ENCODE data around the gene PCYT1A.
"Not testable (repeated sequence)": the region's sequence is repeated elsewhere in the genome, so short reads cannot be mapped to it uniquely, and the experiment has no call there.

The PCYT1A gene

DNA sequence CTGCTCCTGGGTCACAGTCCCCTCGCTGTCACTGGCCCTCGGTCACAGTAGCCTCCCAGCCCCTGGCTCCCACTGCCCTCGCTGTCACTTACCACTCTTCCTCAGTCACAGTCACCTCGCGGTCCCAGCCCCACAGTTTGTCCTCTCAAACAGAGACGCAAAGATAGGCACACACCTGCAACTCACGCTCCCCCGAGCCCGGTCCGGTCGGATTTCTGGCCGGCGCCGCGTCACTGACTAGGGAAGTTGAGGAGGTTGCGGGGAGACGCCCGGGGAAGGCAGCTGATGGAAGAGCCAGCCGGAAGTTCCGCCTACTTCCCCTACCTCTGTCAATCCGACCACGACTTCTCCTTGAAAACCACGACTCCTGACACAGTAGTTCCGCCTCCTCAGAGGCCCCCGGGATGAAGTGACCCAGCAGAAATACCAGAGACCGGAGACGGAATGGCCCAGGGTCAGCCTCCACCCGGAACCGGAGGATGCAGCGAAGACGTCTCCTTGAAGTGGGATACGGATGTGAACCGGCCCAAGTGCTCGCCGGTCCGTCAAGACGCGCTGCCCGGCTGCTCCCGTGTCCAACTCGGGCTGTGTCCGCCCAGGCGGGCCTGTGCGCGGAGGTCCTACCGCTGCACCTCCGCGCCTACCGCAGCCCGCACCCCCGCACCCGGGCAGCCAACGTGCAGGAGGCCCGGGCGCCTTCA lies at the start of gene PCYT1A:
Gene PCYT1A, minus strand, starts transcription at position 287 of the 701 bp plus-strand sequence. CDS start 17,195 bp downstream, outside the sequence.
- peak; percentile 94 for DNase-seq

DNA sequence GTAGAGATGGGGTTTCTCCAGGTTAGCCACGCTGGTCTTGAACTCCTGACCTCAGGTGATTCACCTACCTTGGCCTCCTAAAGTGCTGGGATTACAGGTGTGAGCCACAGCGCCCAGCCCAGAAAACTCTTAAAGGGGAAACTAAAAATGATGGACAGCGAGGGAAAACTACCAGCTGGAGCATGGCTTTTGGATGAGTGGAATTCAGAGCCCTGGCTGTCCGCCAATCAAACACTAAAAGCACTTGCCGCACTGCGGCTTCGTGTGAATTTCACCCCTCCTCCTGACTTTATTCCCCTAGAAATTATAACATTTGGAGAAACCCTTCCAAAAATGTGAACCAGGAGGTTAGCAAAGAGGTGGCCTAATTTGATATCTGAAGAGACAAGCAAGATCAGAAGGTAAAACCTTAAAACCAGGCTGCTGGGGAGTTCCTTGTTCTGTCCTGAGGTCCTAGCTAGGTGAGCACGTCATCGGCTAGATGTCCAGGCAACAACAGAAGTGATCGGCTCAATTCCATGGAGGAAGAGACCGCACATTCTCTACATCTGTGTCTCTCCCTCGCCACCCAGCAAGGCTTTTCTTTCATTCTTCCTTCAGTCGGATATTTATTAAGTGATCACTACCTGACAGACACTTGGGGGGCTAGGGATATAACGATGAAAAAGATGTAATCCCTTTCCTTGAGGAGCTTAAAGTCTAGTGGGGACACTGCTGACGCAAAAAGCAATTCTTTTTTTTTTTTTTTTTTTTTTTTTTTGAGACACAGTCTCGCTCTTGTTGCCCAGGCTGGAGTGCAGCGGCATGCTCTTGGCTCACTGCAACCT lies 49.0 kb upstream of the PCYT1A start:
- DNase-seq, result no peak

DNA sequence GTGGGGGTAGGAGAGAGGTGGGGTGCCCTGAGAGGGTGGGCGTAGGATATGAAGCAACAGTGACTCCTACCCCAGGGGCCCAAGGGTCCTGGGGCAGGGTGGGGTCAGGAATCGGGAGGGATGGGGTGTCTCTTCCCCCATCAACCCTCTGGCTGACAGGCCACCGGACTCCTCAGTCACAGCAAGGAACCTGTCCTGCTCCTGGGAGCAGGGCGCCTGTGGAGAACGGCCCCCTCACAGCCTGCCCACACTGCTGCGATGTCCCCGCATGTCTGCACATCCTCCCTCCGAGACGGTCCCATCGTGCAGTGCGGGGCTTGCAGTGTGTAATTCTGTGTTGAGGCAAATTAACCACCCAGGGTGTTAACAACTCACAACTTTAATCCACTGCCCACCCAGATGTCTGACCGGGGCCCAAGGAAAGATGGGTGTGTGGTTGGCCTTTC lies 48.0 kb upstream of the PCYT1A start:
- no peak for DNase-seq

DNA sequence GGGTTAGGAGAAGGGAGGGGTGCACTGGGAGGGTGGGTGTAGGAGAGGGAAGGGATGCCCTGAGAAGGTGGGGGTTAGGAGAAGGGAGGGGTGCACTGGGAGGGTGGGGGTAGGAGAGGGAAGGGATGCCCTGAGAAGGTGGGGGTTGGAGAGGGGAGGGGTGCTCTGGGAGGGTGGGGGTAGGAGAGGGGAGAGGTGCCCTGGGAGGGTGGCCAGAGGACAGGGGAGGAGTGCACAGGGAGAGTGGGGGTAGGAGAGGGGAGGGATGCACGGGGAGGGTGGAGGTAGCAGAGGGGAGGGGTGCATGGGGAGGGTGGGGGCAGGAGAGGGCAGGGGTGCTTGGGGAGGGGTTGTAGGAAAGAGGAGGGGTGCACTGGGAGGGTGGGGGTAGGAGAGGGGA lies 47.5 kb upstream of the PCYT1A start:
- DNase-seq, result no peak

DNA sequence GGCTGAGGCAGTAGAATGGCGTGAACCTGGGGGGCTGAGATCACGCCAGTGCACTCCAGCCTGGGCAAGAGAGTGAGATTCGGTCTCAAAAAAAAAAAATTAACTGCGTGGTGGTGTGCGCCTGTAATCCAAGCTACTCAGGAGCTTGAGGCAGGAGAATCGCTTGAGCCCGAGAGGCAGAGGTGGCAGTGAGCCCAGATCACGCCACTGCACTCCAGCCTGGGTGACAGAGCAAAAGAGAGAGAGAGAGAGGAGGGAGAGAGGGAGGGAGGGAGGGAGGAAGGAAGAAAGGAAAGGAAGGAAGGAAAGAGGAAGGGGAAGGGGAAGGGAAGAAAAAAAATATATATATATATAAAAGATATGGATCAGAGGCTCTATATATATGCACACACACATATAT lies 44.6 kb upstream of the PCYT1A start:
- DNase-seq, result no peak

DNA sequence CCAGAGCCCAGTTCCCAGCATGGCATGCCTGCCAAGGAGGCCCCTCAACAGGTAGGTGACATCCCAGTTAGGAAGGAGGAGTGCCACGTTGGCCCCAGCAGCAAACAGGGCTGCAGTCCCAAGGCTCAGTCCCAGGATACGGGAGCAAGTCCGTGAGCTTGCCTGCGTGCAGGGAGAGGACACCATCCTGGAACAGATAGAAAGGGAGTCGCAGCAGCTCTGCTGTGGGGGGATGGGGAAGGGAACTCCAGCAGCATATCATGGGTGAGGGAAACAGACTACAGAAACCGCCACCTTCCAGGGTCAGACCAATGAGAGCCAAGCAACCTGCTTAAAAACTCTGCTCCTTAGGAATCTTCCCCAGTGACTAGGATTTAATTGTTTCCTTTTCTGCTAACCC lies 39.9 kb upstream of the PCYT1A start:
- no peak for DNase-seq

DNA sequence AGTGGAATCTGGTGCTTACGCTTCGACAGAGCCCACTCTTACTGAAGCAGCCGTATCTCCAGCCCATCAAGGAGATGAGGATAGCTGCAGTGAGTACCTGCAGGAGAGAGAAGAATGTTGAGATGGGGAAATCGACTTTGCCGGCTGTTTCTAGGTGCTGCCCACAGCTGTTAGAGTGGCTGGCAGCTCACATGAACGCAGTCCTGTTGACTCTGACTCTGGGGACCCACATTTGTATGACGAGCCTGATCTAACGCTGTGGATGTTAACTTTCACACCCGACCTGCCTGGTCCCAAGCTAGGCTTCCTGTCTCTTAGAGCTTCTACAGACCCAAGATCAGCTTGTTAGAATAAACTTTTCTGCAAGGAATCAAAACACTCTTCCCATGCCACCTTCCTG lies 39.4 kb upstream of the PCYT1A start:
- DNase-seq, result no peak

DNA sequence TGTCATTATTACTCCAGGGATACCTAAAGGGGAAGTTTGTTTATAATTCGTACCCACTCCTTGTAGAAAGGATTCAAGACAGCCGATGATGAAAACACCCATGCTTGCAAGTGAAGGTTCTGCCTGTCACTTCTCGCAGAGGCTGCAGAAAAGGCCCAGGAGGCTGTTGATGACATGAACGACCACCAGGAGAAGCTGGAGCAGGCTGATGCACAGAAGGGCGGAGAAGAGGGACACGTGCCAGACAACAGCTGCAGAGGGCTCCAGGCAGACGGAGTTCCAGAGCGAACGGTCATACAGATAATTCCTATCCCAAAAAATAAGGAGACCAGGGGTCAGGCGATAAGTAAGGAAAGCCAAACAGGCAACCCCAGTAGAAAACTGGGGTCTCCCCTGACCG lies 36.2 kb upstream of the PCYT1A start:
- DNase-seq, result no peak

DNA sequence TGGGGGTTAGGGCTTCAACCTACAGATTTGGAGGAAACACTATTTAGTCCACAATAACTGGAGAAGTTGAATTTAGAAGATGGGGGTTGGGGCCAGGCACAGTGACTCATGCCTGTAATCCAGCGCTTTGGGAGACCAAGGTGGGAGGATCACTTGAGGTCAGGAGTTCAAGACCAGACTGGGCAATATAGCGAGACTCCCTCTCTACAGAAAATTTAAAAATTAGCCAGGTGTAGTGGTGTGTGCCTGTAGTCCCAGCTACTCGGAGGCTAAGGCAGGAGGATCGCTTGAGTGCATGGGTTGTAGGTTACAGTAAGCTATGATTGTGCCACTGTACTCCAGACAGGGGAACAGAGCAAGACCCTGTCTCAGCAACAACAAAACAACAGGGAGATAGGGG lies 35.5 kb upstream of the PCYT1A start:
- DNase-seq, result no peak

DNA sequence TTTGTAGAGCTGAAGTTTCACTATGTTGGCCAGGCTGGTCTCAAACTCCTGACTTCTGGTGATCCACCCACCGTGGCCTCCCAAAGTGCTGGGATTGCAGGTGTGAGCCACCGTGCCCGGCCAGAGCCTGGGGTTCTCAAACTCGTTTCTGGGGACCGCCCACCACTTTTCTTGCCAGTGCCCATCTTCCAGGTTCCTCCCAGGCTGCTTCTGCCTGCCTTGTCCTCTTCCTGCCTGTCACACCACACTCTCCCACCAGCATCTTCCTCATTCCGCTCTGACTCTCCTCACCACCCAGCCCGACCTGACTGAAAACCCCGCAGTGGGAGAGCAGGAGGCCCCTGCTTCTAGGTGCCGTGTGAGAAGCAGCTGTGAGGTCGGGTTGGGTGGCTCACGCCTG lies 33.6 kb upstream of the PCYT1A start:
- no peak for DNase-seq

DNA sequence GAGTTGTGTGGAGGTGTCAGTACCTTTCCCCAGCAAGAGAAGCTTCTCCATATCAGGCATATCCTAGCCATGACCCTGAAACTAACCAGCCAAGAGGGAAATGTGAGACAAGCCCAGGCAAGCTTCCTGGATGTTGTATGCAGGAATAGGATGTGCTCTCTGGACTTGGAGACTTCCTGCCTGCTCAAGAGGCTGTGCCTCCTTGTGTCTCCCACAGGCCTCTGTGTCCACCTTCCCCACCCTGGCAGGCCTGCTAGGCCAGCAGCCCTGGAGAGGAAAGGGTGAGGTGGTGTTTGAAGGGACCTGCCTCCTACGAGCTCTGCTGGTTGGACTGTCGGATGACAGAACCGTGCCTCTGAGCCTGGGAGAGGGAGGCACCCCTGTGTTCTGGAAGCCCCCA lies 32.6 kb upstream of the PCYT1A start:
- DNase-seq, result no peak

DNA sequence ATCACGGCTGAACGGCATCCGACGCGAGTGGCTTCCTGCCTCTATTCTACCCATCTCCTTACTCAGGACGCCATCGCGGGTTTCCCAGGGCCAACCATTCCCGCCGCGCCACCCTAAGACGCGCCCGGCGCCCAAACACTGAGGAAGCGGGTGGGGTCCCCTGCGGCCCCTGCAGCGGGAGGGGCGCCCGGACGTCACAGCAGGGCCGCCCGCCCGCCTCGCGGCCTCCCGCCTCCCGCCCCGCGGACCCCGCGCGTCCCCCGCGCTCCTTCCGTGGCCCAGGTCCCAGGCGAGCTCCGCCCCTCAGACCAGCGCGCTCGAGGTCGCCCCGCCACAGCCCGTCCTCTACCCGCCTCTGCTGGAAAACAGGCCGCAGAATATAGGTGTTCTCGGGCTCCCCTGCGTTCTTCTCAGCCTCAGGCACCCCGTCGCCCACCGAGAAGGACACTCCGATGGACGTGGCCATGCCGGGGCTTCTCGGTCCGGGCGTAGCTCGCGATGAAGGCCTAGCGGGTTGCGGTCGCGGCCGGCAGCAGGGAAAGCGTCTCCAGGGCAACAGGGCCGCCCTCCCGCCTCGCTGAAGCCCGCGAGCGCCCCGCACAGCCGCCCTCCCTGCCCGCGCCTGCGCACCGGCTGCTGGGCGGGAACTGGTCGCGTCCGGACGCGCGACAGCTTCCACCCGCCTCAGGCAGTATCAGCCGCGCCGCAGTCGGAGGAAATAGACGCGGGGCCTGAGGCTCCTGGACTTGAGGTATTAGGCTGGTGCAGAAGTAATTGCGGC lies 30.4 kb upstream of the PCYT1A start, which contains the start of gene DYNLT2B:
Gene DYNLT2B, minus strand, starts transcription at position 554 of the 781 bp plus-strand sequence. Its CDS starts 88 bp downstream, at position 466.
- peak; percentile 88 for DNase-seq

DNA sequence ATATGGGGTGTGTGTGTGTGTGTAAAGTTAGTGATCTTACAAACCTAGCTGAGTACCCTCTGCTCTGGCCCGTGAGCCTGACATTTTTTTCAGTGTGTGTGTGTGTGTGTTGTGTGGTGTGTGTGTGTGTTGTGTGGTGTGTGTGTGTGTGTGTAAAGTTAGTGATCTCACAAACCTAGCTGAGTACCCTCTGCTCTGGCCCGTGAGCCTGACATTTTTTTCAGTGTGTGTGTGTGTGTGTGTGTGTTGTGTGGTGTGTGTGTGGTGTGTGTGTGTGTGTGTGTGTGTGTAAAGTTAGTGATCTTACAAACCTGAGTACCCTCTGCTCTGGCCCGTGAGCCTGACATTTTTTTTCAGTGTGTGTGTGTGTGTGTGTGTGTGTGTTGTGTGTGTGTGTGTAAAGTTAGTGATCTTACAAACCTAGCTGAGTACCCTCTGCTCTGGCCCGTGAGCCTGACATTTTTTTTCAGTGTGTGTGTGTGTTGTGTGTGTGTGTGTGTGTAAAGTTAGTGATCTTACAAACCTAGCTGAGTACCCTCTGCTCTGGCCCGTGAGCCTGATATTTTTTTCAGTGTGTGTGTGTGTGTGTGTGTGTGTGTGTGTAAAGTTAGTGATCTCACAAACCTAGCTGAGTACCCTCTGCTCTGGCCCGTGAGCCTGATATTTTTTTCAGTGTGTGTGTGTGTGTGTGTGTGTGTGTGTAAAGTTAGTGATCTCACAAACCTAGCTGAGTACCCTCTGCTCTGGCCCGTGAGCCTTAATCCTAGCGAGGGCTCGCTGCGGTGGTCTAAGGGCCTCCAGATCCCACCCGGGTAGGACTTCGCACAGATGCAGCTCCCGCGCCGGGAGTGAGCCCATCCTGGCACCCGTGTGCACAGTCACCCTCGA lies 29.5 kb upstream of the PCYT1A start:
- not testable (repeated sequence) for DNase-seq

DNA sequence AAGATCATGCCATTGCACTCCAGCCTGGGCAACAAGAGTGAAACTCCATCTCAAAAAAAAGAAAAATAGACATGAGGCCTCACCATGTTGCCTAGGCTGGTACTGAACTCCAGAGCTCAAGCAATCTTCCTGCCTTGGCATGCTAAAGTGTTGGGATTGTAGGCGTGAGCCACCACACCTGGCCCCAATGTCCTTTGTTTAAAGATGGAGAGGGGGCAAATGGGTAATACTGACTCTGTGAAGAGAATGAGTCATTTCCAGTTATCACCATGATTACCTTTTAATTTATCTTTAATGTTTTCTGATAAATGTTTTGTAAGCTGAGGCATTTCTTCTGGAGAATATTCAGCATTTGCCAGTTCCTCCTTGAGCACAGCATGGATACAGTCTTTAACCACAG lies 28.3 kb upstream of the PCYT1A start:
- DNase-seq, result no peak

DNA sequence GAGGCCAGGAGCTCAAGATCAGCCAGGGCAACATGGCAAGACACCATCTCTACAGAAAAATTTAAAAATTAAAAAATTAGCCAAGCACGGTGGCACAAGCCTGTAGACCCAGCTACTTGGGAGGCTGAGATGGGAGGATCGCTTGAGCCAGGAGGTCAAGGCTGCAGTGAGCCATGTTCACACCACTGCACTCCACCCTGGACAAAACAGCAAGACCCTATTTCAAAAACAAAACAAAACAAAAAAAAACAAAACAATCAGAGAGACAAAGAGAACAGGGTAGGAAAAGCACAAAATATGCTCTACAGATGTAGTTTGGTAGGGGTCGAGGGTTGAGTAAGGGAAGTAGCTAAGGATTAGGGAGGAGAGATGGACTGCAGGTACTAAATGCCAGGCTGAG lies 27.1 kb upstream of the PCYT1A start:
- no peak for DNase-seq

DNA sequence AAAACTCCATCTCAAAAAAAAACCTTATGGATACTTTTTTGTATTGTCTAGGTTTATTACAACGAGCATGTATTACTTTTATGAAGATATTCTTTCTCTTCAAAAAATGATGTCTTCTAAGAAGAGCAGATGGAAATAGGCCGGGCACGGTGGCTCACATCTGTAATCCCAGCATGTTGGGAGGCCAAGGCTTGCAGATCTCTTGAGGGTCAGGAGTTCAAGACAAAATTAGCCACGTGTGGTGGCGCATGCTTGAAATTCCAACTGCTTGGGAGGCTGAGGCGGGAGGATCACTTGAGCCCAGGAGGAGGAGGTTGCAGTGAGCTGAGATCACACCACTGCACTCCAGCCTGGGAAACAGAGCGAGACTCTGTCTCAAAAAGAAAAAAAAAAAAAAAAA lies 26.6 kb upstream of the PCYT1A start:
- DNase-seq, result not testable (repeated sequence)

DNA sequence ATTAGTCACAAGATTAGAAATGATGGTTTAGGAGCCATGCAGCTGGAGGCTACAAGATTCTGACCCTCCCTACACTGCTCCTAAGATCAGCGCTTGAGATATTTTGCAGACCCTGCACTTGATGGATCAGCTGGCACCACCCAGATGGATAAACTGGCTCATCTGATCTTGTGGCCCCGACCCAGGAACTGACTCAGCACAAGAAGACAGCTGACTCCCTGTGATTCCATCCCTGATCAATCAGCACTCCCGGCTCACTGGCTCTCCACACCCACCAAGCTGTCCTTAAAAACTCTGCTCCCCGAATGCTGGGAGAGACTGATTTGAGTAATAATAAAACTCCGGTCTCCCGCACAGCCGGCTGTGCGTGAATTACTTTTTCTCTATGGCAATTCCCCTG lies 15.4 kb upstream of the PCYT1A start:
- DNase-seq, result not testable (repeated sequence)

DNA sequence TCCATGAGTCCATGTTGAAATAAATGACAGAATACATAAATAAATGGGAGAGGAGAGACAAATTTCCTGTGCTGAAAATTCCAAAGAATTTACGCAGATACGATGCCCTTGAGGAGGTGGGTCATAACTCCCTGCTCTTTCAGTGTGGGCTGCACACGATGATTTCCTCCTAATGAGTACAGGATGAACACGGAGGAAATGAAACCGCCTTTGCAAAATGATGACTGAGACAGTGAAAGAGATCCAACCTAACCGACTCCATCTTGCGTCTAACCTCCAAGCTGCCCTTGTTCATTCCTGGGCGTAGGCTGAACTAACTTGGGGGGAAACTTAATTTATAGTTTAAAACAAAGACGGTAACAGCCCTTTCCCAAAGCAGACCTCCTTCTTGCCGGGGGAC lies 15.0 kb upstream of the PCYT1A start:
- not testable (repeated sequence) for DNase-seq

DNA sequence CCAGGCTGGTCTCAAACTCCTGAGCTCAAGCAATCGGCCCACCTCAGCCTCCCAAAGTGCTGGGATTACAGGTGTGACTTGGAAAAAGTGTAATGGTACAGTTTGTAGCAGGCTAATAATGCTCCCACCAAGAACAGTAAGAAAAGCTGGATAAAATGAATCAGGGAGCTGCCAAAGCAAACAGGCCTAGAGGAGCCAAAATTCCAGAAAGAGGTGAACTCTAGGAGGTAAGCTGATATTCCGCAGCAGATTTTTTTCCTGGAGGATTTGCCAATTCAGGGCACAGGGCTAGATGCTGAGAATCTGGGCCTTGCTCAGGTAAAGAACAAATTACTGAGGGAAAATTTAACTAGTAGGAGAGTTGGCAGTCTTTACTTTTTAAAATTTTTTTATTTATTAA lies 11.0 kb upstream of the PCYT1A start:
- no peak for DNase-seq

DNA sequence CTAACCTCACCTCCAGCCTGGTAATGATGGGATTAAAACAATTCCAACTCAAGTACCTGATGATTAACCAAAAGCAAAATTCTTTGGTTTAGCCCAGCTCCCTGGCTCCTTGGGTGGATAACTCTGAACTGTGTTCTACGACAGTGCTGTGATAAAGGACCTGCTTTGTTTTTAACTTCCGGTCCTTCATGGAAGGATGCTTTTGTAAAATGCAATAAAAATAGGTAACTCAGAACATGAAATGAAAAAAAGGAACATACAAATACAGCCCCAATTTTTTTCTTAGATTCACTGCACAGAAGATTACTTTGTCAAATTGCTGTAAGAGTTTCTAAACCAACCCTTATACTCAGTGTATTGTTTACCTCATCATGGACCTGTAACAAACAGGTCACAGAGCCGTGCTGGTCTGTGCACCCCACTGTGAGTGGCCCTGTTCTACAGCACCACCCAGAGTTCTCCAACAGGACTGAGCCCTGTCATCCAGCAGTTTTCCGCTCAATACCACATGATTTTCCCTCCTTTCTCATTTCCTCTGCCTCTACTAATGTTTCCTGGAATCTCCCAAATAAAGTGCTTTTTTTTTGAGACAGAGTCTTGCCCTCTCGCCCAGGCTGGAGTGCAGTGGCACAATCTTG lies 4.9 kb upstream of the PCYT1A start:
- DNase-seq, result no peak

DNA sequence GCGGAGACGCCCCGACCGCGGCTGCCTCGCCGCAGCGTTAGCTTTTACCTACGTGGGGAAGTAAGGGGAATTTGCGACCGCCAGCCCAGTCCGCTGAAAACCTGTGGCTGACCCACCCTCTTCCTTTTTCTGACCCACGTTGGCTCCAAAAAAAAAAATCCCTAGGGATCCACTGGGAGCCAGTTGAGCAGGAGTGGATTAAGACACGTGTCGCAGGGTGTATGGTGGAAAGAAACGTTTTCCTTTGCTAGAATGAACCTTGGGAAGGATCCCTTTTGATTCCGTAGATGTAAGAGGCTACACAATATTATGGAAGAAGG lies 575 bp upstream of the PCYT1A start:
- no peak for DNase-seq

DNA sequence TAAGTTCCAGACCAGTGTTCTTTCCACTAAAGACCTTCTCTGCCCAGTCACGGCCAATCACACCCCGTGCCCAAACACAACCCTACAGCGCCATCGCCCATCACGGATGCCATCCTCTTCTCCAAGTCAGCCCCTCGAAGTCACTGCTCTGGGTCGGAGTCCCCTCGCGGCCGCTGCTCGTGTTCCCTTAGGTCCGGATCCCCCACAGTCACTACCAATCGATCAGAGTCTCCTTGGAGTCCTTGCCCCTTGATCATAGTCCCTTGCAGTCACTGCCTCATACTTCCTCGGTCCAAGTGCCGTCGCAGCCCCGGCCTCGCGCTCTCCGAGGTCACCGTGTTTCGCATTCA lies 461 bp downstream of the PCYT1A start:
- DNase-seq, result no peak
